Activated effector memory CD4-positive, alpha-beta T cell treated with anti-CD3 and anti-CD28 coated beads, Interleukin-2, amount 50 U/mL, for 16 hours (primary cell): Measurements from ENCODE around the gene ARL13A.
"Not testable (repeated sequence)": the region's sequence is repeated elsewhere in the genome, so short reads cannot be mapped to it uniquely, and the experiment has no call there.

Experiments used
- DNase-seq: peaks from one replicate; pipeline ENCODE4 v3.0.0-alpha.2; 2020

ARL13A gene

DNA sequence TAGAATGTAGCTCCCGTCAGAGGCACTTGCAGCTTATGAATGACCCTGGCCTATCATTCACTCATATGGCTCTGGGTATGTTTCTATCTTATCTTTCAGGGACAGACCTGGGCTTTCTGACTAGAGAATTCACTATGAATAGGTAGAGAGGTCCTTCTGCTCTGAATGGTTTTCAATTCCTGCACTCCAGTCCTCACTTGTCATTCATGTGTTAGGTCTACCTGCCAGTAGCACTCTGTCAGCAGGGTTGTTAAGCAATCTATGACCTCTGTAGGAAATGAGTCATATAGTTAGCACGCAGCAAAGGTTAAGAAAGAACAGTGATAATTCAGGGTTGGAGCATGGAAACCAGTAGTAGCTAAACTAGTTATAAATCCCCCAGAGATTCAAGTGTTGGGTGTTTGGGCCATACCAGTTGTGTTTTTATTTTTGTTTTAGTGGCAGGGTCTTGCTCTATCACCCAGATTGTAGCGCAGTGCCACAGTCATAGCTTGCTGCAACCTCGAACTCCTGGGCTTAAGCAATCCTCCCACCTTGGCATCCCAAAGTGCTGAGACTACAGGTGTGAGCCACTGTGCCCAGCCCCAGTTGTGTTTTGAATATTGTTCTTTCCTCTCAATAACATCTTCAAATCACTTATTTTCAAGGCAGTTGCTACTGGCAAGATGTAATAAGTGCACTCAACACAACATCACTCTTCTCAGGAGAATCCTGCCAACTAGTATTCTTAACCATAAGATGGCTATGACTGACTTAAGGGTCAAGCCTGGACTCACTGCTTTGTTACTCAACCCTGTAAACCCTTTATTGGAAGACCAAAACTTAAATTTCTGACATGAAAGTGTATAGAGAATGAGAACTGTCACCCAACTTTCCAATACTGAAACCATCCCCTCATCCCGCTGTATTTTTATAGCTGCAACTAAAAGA, 25.1 kb downstream of the ARL13A start:
- no peak for DNase-seq

DNA sequence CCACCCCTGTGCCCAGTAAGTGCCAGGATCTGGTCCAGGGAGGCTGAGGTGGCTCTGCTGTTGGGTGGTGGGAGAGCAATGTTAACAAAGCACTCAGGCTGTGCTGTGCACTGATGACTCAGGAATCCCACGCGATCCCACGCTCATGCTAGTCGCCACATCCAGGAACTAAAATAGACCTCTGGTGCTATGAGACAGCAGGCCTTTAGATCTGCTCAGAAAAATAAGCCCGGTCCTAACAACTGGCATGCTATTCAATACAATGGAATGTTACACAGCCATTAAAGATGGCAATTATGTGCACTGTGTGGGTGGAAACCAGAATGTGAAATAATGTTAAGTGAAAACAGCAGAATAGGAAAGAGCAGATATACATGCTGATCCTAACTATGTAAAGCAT, 26.0 kb downstream of the ARL13A start:
- DNase-seq, result peak; percentile 61

DNA sequence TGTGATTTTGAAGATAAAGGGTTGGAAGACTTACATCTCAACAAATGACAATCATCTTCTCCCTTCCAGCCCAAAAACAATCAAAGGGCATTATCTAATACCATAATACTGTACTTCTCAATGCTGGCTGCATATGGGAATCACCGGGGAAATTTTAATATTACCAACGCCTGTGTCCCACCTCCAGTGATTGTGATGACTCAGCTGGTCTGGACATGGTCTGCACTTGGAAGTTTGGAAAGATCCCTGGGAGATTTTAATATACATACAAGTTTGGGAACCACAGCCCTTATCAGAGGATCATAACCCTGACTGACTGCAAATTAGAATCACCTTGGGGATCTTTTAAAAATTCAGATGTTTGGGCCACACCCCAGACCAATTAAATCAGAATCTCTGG, 29.9 kb downstream of the ARL13A start:
- no peak for DNase-seq

DNA sequence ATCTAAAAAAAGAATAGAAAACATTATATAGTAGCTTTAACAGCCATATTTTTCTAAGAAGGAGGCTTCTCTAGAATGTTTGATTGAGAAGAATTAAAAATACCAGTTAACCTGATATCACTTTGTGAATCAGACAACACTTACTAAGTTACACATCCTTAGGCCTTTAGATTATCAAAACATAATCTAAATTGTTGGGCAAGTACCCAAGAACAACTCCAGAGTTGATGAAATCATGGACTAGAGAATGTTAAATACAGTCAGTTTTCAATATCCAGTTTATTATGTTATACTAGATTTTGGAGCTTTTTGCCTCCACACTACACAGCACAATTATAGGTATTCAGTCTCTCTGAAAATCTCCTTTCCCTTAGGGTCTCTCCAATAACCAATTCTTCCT, 39.6 kb downstream of the ARL13A start:
- DNase-seq, result no peak

DNA sequence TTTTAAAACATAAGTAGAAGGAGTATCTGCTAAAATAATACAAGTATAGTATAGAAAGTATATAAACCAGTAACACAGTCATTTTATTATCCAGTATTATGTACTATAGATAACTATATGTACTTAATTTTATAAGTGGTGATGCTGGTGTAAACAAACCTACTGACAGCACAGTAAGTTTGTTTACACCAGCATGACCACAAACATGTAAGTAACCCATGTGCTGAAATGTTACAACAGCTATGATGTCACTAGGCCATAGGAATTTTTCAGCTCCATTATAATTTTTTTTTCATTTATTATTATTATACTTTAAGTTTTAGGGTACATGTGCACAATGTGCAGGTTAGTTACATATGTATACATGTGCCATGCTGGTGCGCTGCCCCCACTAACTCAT, 42.5 kb downstream of the ARL13A start:
- DNase-seq, result not testable (repeated sequence)

DNA sequence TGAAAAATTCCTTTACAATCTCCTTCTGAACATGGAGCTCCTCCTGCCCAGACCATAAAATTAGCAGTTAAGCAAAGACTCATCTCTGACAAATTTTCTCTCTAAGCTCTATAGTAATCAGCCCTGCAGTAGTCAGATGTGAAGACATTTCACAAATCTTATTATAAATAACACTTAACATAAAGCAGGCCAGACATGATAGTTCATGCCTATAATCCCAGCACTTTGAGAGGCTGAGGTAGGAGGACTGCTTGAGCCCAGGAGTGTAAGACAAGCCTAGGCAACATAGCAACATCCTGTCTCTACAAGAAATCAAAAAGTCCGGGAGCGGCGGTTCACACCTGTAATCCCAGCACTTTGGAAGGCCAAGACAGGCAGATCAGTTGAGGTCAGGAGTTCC, 52.5 kb downstream of the ARL13A start:
- DNase-seq, result no peak

DNA sequence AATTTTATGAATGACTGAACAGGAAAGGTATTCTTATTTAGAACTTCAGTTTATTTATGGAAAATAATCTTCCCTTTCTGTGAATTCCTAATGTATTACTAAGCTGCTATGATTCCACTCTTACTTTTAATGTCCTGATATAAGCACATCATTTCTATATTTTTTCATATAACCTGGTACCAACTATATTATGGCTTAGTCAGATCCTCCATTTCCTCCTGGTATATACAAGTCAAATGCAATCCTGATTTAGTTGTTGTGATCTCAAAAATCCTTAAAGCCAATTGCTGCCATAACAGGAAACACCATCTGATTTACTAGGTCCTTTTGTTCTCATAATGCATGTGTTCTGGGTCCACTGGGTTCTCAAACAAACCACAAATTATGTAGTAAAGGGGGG, 55.6 kb downstream of the ARL13A start:
- DNase-seq, result no peak

DNA sequence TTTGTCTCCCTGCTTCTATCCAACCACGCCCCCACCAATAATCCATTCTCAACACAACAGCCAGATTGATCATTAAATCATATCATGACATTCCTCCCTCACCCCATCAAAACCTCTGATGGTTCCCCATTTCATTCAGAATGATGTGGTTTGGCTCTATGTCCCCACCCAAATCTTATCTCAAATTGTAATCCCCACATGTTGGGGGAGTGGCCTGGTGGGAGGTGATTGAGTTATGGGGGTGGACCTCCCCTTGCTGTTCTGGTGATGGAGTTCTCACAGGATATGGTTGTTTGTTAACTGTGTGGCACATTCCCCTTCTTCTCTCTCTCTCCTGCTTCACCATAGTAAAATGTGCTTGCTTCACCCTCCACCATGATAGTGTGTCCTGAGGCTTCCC, 59.1 kb downstream of the ARL13A start:
- no peak for DNase-seq

DNA sequence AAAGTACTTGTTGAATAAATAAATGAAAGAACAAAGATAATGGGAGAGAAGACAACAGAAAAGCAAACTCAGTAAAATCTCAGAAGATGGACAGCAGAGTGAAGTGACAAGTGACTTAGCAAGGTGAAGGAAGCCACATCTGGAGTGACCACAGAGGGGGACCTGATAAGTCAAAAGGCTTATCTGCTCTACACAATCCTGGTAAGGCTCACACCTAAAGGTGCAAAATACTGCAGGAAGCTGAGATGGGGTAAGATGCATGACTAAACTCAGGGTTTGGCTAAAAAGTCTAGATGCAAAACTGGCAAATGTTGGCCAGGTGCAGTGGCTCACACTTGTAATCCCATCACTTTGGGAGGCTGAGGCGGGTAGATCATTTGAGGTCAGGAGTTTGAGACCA, 60.2 kb downstream of the ARL13A start:
- DNase-seq, result no peak

DNA sequence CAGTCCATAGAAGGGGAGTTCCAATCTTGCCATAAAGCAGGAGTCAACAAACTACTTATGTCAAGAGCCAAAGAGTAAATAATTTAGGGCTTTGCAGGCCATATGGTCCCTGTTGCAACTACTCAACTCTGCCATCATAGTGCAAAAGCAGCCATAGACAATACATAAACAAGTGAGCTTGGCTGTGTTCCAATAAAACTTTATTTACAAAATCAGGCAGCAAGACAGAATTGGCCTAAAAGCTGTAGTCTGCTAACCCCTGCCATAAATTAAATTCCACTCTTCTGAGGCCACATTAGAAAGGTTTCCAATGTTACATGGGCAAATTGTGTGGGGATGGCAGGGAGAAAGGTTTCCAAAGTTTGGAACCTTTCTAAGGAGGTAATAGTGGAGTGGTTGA, 67.7 kb downstream of the ARL13A start:
- DNase-seq, result no peak

DNA sequence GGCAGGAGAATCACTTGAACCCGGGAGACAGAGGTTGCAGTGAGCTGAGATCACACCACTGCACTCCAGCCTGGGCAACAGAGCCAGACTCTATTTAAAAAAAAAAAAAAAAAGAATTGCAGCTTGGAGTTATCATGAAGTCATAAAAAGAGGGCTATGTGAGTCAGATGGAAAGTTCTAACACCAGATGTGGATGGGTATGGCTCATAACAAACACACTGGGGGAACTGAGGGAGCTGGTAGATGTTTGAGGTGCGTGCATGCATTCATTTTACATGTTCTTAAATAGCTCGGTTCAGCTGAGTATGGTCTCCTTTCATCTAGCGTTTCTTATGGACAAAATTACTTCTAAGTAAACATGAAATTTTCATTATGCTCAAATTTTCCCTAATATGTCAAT, 70.7 kb downstream of the ARL13A start:
- no peak for DNase-seq
